ENCODE data around the gene ARMC9.

The ARMC9 gene

GRCh38 chr2:231241755-231242507 lies 43.5 kb downstream of the ARMC9 start:
- FAIRE-seq, result no peak
- DNase-seq (ENCODE audit: insufficient read length, low spot score), result no peak
- TF ChIP-seq, protein P1, sequence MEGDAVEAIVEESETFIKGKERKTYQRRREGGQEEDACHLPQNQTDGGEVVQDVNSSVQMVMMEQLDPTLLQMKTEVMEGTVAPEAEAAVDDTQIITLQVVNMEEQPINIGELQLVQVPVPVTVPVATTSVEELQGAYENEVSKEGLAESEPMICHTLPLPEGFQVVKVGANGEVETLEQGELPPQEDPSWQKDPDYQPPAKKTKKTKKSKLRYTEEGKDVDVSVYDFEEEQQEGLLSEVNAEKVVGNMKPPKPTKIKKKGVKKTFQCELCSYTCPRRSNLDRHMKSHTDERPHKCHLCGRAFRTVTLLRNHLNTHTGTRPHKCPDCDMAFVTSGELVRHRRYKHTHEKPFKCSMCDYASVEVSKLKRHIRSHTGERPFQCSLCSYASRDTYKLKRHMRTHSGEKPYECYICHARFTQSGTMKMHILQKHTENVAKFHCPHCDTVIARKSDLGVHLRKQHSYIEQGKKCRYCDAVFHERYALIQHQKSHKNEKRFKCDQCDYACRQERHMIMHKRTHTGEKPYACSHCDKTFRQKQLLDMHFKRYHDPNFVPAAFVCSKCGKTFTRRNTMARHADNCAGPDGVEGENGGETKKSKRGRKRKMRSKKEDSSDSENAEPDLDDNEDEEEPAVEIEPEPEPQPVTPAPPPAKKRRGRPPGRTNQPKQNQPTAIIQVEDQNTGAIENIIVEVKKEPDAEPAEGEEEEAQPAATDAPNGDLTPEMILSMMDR (IDR thresholded peaks at IDR 0.05; ENCODE audit: insufficient read depth, missing control alignments), result no peak

- TF ChIP-seq, protein P1 (IDR thresholded peaks at IDR 0.05; ENCODE audit: insufficient read depth, missing control alignments), result no peak
- FAIRE-seq (no peak), DNase-seq (ENCODE audit: insufficient read length, low spot score) (no peak)
Measured at GRCh38 chr2:231243866-231244265, 45.4 kb downstream of the ARMC9 start.

- TF ChIP-seq, protein P1 (IDR thresholded peaks at IDR 0.05; ENCODE audit: insufficient read depth, missing control alignments), result no peak
- DNase-seq (ENCODE audit: insufficient read length, low spot score), result no peak
- FAIRE-seq, result no peak
Measured at GRCh38 chr2:231244382-231245248, 46.2 kb downstream of the ARMC9 start.

DNA sequence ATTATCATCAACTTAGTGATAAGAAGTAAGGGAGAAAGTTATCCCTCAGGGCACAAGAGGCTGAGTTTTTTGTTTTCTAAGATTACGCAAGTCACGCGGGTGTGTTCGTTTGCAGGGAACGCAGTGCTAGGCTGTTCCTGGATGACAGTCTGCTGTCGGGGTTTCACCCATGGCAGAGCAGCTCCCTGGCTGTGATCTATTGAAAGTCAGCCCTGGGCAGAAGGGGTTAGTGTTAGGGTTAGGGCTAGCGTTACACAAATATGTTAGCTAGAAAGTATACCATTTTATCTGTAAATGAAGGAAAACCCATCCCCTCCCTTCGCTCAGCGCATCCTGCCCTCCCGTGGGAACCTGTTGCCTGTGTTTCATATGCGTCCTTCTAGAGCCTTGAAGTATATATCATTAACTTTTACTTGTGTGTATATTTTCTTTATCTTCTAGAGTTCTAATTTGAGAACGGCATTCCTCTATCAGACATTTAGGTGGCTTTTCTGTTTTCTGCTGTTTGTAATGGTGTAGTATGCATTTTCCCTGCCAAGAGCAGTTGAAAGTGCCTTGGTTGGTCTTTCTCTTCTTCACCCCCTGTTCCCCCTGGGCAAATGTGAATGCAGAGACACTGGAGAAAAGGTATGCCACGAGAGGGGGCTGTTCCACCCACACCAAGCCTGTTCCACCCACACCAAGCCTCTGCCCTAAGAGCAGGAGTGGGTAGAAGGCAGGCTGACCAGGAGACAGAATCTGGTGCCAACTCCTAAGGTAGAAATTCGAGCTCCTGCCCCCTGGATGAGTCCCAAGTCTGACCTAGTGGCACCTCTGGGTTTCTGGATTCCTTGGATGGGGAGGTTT lies 47.0 kb downstream of the ARMC9 start:
- TF ChIP-seq, protein P1 (IDR thresholded peaks at IDR 0.05; ENCODE audit: insufficient read depth, missing control alignments), result no peak
- DNase-seq (ENCODE audit: insufficient read length, low spot score) (no peak), FAIRE-seq (no peak)

DNA sequence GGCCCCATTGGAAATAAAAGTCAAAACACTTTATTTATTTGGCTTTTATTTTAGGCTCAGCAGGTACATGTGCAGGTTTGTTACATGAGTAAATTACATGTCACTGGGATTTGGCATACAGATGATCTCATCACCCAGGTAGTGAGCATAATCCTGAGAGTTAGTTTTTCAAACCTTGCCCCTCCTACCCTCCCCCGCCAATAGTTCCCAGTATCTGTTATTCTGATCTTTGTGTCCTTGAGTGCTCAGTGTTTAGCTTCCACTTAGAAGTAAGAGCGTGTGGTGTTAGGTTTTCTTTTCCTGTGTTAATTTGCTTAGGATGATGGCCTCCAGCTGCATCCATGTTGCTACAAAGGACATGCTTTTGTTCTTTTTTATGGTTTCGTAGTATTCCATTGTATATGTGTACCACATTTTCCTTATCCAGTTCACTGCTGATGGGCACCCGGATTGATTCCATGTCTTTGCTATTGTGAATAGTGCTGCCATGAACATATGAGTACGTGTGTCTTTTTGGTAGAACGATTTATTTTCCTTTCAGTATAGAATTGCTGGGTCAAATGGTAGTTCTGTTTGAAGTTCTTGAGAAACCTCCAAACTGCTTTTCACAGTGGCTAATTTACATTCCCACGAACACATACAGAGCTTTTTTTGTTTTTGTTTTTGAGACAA lies 47.9 kb downstream of the ARMC9 start:
- DNase-seq (ENCODE audit: insufficient read length, low spot score) (no peak), FAIRE-seq (no peak)
- TF ChIP-seq, protein P1 (IDR thresholded peaks at IDR 0.05; ENCODE audit: insufficient read depth, missing control alignments), result no peak

DNA sequence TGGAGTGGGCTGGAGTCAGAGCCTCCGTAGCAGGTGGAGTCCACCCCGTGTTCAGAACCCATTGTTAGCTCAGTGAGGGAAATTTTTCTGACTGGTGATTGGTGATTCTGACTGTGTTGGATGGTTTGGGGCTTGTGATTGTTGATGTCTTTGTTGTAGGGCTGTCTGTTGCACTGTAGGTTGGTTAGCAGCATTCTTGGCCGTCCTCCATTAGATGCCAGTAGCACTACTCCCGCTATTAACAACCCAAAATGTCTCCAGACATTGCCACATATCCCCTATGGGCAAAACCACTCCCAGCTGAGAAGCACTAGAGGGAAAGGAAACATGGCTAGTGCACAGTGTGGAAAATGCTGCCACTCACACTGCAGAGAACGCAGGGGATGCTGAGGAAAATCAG lies 51.7 kb downstream of the ARMC9 start:
- TF ChIP-seq, protein P1 (IDR thresholded peaks at IDR 0.05; ENCODE audit: insufficient read depth, missing control alignments), result no peak
- FAIRE-seq (no peak), DNase-seq (ENCODE audit: insufficient read length, low spot score) (no peak)

All from D721Med (cell line).